Measurements from ENCODE around the gene NELL2. TPM values are rescaled to one million over a fixed set of nuclear protein-coding genes. Genes with fewer than 3 reads are reported as not detected.

NELL2 gene
- total RNA-seq, 1 experiment from 2014 or later: 596 TPM

DNA sequence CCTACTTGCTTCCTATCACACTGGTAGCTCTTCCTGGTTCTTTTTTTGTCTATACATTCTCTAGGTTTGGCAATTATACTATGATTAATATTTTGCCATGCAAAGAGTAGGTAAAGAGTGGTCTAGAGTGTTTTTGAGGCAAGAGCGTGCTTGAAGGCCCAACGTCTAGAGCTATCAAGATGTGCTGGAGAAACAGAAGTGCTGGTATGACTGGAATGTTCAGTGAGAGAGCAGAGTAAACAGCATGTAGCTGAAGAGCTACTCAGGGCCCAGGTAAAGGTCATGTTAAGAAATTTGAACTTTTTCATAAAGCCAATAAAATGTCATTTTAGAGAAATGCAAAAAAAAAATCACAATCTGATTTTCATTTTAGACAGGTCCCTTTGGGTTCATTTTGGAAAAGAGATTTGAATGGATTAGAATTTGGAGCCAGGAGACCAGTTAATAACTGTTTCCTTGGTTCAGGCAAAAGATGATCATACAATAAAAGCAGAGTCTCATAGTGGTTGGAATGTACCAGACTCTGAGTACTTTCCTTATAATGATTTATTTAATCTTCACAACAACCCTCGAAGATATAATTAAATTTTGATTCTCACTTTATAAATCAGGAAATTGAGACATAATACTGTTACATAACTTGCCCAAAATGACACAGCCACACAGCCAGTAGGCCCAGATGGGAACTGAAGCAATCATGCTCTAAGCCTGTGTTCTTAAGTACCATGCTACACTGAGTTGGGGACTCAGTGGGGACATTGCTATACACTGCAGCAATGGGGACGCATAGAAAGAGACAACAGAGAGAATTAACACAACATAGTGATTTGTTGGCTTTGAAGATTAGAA is 350.1 kb downstream of the NELL2 start:
- Histone ChIP-seq H3K36me3 (ENCODE audit: insufficient read depth, low read length, poor library complexity, severe bottlenecking) (peaks cover 33% of the 10 kb centered on the region), H3K4me3 (ENCODE audit: low read depth, low read length, poor library complexity, severe bottlenecking) (no peak overlapping the region), H3K27me3 (replicated peaks; ENCODE audit: insufficient read depth, low read depth, low read length, poor library complexity) (no peaks in the 10 kb centered on the region), H3K4me1 (ENCODE audit: insufficient read depth, low read length, poor library complexity, severe bottlenecking) (no peaks in the 10 kb centered on the region), H3K9me3 (ENCODE audit: low read depth, low read length, poor library complexity, severe bottlenecking) (no peaks in the 10 kb centered on the region), H3K27ac (ENCODE audit: low read depth, low read length, poor library complexity, severe bottlenecking) (no peak overlapping the region)
- BruUV-seq (replicated peaks): no TSS peak
- intact Hi-C loops (cut with micrococcal nuclease; ENCODE audit: unreplicated experiment): no loop called here
- CTCF ChIA-PET: no interaction called here
- TF ChIP-seq EZH2 (IDR thresholded peaks at IDR 0.05; ENCODE audit: borderline replicate concordance, low read depth, low read length, poor library complexity, severe bottlenecking): no peak
- TF ChIP-seq, protein P1, sequence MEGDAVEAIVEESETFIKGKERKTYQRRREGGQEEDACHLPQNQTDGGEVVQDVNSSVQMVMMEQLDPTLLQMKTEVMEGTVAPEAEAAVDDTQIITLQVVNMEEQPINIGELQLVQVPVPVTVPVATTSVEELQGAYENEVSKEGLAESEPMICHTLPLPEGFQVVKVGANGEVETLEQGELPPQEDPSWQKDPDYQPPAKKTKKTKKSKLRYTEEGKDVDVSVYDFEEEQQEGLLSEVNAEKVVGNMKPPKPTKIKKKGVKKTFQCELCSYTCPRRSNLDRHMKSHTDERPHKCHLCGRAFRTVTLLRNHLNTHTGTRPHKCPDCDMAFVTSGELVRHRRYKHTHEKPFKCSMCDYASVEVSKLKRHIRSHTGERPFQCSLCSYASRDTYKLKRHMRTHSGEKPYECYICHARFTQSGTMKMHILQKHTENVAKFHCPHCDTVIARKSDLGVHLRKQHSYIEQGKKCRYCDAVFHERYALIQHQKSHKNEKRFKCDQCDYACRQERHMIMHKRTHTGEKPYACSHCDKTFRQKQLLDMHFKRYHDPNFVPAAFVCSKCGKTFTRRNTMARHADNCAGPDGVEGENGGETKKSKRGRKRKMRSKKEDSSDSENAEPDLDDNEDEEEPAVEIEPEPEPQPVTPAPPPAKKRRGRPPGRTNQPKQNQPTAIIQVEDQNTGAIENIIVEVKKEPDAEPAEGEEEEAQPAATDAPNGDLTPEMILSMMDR (conservative IDR thresholded peaks at IDR 0.05; ENCODE audit: low read depth, low read length): no peak
- DNase-seq (ENCODE audit: low spot score): no peak
- POLR2A ChIA-PET (ENCODE audit: low non-redundant PET): no interaction called here

DNA sequence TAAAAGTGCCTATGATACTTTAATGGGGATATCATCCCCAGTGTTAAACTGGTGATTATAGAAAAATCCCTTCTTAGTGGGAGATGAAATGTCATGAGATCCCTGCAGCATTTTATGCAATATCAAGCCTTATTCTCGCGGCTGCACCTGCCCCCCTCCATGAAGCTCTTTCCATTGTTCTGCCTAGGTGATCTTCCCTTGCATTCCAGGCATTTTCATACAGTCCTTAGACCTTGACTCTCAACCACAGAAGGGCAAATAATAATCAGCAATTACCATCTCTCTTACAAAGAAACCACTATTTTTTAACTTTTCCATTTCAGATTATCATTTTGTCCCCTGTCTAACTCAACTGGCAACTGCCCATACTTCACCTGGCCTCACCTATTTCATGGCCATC is 352.3 kb downstream of the NELL2 start:
- POLR2A ChIA-PET (ENCODE audit: low non-redundant PET): no interaction called here
- CTCF ChIA-PET: no interaction called here
- Histone ChIP-seq H3K4me3 (ENCODE audit: low read depth, low read length, poor library complexity, severe bottlenecking) (no peak overlapping the region), H3K36me3 (ENCODE audit: insufficient read depth, low read length, poor library complexity, severe bottlenecking) (peaks cover 41% of the 10 kb centered on the region), H3K4me1 (ENCODE audit: insufficient read depth, low read length, poor library complexity, severe bottlenecking) (no peaks in the 10 kb centered on the region), H3K27me3 (replicated peaks; ENCODE audit: insufficient read depth, low read depth, low read length, poor library complexity) (no peaks in the 10 kb centered on the region), H3K9me3 (ENCODE audit: low read depth, low read length, poor library complexity, severe bottlenecking) (no peaks in the 10 kb centered on the region), H3K27ac (ENCODE audit: low read depth, low read length, poor library complexity, severe bottlenecking) (no peak overlapping the region)
- intact Hi-C loops (cut with micrococcal nuclease; ENCODE audit: unreplicated experiment): no loop called here
- TF ChIP-seq EZH2 (IDR thresholded peaks at IDR 0.05; ENCODE audit: borderline replicate concordance, low read depth, low read length, poor library complexity, severe bottlenecking): no peak
- TF ChIP-seq, protein P1 (conservative IDR thresholded peaks at IDR 0.05; ENCODE audit: low read depth, low read length): no peak
- no peak for DNase-seq (ENCODE audit: low spot score)
- BruUV-seq (replicated peaks): no TSS peak

DNA sequence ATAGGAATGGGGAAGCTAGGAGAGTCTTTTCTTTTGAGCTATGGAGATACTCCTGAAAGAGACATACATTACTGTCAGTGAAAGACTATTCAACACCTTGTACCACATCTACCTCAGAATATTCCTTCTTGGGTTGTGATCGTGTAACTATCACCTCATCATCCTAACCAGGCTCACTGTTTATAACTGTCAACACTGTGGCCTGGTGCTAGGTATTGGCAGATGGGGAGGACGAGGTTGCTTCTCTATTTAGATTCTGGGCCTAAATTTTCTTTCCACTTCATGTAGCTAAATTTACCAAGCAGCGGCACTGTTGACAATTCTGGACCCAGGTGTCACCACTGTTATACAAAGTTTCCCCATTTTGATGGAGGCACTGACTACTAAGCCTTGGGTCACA is 354.4 kb downstream of the NELL2 start:
- no peaks in the 10 kb centered on the region for H3K27me3 ChIP-seq (replicated peaks; ENCODE audit: insufficient read depth, low read depth, low read length, poor library complexity)
- no peak overlapping the region for H3K4me3 ChIP-seq (ENCODE audit: low read depth, low read length, poor library complexity, severe bottlenecking)
- intact Hi-C loops (cut with micrococcal nuclease; ENCODE audit: unreplicated experiment): no loop called here
- no peak overlapping the region for H3K27ac ChIP-seq (ENCODE audit: low read depth, low read length, poor library complexity, severe bottlenecking)
- no peak for DNase-seq (ENCODE audit: low spot score)
- TF ChIP-seq, protein P1 (conservative IDR thresholded peaks at IDR 0.05; ENCODE audit: low read depth, low read length): no peak
- no TSS peak for BruUV-seq (replicated peaks)
- peaks cover 40% of the 10 kb centered on the region for H3K36me3 ChIP-seq (ENCODE audit: insufficient read depth, low read length, poor library complexity, severe bottlenecking)
- no peaks in the 10 kb centered on the region for H3K9me3 ChIP-seq (ENCODE audit: low read depth, low read length, poor library complexity, severe bottlenecking)
- ChIA-PET CTCF (no interaction called here), POLR2A (ENCODE audit: low non-redundant PET) (interaction anchor here (0.7 kb wide), 1 partner anchor 505 kb away, joined by 12 read pairs; no protein-coding TSS in a partner anchor)
- H3K4me1 ChIP-seq (ENCODE audit: insufficient read depth, low read length, poor library complexity, severe bottlenecking): no peaks in the 10 kb centered on the region

All from A673 (cell line).